GM19193 (cell line): ENCODE measurements around the gene S1PR1.

ENCODE experiments used
- POLR2A ChIP-seq: IDR thresholded peaks from 4 replicates; pipeline ENCODE4 v1.6.1; 2011; ENCODE audit not compliant: insufficient read depth, insufficient read length; ENCODE audit errors: extremely low read depth

S1PR1 gene

DNA sequence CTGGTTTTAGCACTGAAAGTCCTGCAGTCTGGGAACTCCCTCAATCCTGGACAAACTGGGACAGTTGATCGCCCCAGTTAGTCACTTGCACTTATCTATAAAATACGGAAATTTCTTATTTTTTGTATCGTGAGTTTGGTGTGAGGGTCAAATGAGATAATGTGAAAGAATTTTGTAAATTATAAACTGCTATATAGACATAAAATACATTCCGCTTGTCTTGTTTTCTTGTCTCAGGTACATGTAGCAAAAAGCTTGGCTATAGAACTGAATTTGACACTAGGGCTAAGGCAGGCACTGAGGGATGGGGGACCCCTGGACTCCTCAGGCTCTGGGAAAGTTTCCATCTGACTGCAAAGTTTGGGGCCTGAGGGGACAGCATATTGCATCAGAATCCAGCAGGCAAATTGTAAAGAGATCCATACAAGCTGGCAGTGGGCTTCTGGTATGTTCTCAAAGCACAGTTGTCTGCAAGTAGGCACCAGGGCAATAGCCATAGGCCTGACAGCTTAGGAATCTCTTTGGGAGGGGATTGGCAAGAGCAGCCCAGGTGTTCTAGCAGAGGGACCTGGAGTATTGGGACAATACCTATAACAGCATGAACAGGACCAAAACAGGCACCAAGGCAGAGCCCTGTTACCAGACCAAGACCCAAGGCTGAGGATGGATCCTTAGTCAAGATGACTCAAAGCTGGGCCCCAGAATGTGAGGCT, 44.3 kb downstream of the S1PR1 start:
- no peak for TF ChIP-seq POLR2A

DNA sequence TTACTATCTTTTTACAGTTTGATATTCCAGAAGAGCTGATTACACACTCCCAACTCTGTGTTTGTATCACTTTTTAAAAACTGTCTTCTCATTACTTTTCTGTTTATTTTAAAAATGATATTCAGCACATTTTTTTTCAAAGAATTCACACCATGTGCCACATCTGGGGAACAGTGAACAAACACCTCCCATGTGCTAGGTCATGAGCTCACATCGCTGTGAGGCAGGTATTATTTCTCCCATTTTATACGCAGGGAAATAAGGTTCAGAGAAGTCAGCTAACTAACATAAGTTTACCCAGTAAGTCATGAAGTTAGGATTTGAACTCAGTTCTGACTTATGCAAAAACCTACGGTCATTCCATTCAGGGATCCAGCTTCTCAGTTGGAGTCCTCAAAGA, 44.9 kb downstream of the S1PR1 start:
- TF ChIP-seq POLR2A: no peak

DNA sequence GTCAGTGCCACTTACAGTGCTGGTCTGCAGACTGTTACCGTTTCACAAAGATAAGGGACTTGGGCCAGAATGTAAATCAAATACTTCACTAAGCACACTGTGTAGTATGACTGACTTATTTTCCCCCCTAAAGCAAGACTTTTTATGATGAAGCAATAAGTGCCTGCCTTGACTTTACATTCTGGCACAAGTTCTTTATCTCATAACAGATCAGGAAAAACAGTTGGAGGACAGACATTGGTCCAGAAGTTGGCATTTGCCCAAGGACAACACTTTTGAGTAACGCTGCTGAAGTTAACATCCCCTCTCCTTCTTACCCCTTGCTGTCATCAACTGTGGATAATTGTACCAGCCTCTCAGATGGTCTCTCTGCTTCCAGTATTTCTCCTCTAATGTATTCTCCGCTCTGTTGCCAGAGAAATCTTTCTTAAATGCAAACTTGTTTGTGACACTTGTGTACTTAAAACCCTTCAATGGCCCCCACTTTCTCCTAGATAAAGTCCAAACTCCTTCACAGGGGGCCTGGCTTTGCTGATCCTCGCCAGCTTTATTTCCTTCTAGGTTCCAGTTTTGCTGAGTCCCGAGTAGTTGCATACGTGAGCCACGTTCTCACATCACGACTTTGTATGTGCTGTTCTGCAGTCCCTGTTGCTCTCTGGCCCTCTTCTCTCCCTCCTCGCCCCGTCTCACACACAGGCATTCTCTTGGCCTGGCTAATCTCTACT, 45.7 kb downstream of the S1PR1 start:
- no peak for TF ChIP-seq POLR2A

DNA sequence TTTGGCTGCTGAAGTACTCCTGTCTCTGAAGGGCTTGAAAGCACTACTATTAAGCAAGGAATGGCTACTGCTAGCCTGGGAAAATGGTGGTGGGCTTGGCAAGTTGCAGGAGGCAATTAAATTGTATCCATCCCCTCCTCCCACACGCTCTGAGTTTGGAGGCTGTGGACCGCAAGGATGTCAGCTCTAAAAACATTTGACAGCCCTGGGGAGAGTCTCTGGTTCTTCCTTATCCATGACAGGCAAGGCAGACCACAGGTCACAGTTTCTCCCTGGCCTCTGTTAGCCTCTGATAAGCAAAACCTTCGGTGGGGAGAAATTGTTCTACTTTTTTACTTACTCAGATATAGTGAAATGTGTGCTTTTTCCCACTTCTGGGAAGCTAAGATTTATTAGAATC, 46.6 kb downstream of the S1PR1 start:
- TF ChIP-seq POLR2A: no peak

DNA sequence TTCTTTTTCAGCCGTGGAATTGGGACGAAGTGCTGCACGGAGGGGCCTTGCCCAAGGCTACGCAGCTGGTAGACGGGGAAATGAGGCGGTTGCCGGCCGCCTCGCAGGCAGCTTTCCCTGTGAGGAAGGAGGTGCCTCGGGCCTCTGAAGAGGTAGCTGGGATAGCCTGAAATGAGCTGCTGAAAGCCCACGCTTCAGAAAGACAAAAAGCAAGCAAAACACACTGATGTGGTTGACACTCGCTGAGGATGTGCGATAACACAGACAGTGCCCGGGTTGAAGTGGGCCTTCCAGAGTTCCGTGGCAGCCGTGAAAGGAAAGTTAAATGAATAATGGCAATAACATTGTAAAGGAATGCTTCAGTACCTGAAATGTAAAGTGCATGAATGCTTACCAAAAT, 47.2 kb downstream of the S1PR1 start:
- no peak for TF ChIP-seq POLR2A

DNA sequence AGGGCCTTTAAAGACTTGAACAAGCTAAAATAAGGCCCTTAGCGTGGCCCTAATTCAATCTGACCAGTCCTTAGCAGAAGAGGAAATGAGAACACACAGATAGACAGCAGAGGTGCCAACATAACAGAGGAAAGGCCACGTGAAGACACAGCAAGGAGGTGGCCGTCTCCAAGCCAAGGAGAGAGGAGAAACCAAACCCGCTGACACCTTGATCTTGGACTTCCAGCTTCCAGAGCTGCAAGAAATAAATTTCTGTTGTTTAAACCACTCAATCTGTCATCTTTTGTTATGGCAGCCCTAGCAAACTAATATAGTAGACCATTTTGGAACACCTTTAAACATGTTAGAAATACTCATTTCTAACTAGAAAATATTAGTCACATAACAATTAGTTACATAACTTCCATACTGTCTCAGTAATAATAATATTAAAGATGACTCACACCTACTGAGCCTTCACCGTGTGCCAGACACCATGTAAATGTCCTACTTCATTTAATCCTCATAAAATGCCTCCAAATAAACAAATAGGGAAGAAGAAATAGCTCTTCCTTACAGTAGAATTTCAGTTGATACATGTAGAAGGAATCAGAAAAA, 47.9 kb downstream of the S1PR1 start:
- no peak for TF ChIP-seq POLR2A

DNA sequence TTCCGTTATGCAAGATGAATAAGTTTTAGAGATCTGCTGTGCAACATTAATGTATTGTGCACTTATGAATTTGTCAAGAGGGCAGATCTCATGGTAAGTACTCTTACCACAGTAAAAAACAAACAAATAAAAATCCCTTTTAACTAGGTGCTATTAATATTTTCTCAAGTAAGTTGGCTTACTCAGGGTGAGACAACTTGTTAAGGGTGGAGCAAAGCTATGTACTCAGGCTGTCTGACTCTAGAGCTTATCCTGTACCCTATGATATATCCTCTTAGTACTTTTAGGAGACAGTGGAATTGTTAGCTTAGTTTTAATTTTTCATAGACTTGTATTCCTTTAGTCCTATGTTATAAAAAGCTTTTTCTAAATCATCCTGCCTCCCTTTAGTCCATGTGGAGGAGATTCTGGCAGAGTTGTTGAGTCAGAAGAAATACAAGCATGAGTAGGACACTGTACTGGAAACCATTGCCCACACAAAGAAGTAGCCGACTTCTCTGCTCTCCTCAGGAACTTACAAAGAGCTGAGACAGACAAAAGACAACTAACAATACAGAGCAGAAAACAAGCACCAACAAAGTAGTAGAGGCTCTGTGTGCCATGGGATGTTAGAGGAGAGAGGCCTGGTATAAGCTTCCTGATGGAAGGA, 49.2 kb downstream of the S1PR1 start:
- no peak for TF ChIP-seq POLR2A

DNA sequence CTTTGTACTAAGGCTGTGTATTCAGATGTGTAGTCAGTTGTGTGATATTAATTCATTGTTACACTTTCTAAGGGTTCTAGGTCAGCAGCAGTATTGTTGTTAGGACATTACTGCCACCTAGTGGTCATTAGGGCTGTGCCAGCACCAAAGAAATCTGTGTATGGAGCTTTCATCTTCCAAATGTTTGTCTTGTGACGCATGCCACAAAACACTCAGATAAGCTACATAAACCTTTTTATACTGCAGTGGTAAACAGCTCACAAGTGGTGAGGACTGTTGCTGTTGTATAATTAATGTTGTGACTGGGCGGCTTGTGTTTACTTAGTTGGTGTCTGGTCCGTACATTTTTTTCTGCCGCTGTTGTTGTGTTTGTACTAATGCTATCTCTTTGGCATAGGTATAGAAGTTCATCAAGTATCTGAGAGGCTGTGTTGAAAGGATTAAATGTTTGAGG, 51.7 kb downstream of the S1PR1 start:
- TF ChIP-seq POLR2A: no peak

DNA sequence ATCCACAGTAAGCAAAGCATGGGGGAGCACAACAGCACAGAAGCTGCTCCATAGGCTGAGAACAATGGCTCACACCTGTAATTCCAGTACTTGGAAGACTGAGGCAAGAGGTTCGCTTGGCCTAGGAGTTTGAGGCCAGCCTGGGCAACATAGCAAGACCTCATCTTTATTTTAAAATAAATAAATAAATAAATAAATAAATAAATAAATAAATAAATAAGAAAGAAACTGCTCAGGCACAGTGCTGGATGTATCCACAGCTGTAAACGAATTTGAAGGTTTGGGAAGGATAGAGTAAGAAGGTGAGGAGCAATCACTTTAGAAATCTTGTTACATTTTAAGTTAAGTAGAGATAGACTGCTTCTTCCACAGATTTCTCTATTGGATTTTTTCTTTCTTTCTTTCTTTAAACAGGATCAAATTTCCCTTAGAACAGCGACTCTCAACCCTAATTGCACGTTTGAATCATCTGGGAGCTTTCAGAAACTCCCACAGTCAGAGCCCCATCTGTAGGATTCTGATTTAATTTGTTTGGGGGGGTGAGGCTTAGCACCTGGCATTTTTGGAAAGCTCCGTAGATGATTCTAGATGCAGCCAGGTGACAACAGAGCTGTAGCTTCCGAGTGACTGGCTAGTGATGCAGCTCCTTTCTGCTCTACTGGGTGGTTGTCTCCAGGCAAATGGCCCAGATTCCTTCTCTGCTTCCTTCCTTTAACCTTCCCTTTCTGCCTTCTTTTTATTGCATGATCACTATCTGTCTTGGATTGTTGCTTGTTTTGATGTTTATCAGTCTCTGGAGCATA, 53.5 kb downstream of the S1PR1 start:
- TF ChIP-seq POLR2A: no peak
